Activated T-helper 17 cell treated with anti-CD3 and anti-CD28 coated beads, Interleukin-2, amount 50 U/mL, for 72 hours (primary cell): Measurements from ENCODE around the gene PHLDA3. TPM values are rescaled to one million over a fixed set of nuclear protein-coding genes. Genes with fewer than 3 reads are reported as not detected.
"Not testable (repeated sequence)": the region's sequence is repeated elsewhere in the genome, so short reads cannot be mapped to it uniquely, and the experiment has no call there.

Experiments used
- ATAC-seq: fragments of 150-1000 bp; cut with Tn5 transposase; replicated peaks from 2 replicates; pipeline ENCODE4 v1.10.0; 2021; ENCODE audit warnings: mild to moderate bottlenecking, moderate library complexity
- H3K27ac Mint-ChIP-seq: one replicate; pipeline ENCODE4 v1.8.0; 2022; ENCODE audit warnings: mixed read lengths
- H3K27me3 Mint-ChIP-seq: one replicate; pipeline ENCODE4 v1.8.0; 2022; ENCODE audit warnings: mixed read lengths
- H3K36me3 Mint-ChIP-seq: one replicate; pipeline ENCODE4 v1.8.0; 2022; ENCODE audit warnings: low read depth, mild to moderate bottlenecking, mixed read lengths
- H3K4me1 Mint-ChIP-seq: one replicate; pipeline ENCODE4 v1.8.0; 2022; ENCODE audit warnings: mixed read lengths
- H3K4me3 Mint-ChIP-seq: one replicate; pipeline ENCODE4 v1.8.0; 2022; ENCODE audit warnings: mild to moderate bottlenecking, mixed read lengths
- H3K9me3 Mint-ChIP-seq: one replicate; pipeline ENCODE4 v1.8.0; 2022; ENCODE audit warnings: mixed read lengths
- total RNA-seq, 2 donors: library from RNA; stranded (reverse); gene quantifications; one replicate each; pipeline ENCODE4 v1.2.3, GENCODE V29; 2022

Gene PHLDA3
- total RNA-seq, 2 donors from 2014 or later: 9.4 to 21.0 TPM

DNA sequence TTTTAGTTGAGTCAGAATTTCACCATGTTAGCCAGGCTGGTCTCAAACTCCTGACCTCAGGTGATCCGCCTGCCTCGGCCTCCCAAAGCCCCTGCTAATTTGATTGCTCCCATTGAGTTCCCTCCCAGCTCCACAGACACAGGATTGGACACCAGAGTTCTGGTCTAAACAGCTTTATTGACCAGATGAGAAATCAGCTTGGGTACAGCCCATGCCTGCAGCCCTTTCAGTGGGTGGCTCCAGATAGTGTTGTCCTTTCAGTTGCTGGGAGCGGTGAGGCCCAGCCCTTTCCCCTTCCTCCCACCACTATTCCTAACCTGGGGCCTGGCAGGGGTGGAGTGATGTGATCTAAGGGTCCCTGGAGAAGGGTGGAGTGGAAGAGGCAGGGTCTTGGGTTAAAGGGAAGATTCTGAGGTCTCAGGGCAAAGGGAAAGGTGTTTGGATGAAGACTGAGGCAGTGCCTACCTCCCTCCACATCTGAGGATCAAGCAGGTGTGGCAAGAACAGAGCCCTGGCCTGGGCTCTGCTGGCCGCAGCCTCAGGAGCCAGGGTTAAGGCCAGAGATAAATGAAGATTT, 14.5 kb upstream of the PHLDA3 start:
- ATAC-seq: no peak
- peak overlapping the region; percentile 57 for H3K27ac Mint-ChIP-seq
- peaks cover 5% of the 10 kb centered on the region for H3K4me1 Mint-ChIP-seq
- no peaks in the 10 kb centered on the region for H3K9me3 Mint-ChIP-seq
- H3K27me3 Mint-ChIP-seq: no peaks in the 10 kb centered on the region
- peaks cover 10% of the 10 kb centered on the region for H3K36me3 Mint-ChIP-seq
- H3K4me3 Mint-ChIP-seq: no peak overlapping the region

DNA sequence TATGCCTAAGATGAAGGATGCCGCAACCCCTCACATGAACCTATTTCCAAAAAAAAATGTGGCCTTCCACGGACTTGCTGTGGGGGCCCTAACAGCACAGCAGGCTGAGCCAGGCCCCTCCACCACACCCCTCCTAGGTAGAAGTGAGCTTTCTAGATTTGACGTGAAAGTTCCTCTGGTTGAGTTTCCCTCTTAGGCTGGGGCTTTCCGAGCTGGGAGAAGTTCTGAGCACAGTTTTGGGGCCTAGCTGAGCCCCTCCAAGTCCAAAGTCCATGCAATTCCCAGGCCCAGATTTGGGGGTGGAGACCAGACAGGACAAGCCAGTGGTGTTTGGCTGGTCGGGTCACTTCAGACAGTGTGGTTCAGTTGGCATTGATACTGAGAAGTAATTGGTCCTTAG, 13.8 kb upstream of the PHLDA3 start:
- Mint-ChIP-seq H3K4me1 (peaks cover 5% of the 10 kb centered on the region), H3K36me3 (peaks cover 5% of the 10 kb centered on the region), H3K27ac (peak overlapping the region; percentile 57), H3K4me3 (peak overlapping the region; percentile 77), H3K9me3 (no peaks in the 10 kb centered on the region), H3K27me3 (no peaks in the 10 kb centered on the region)
- no peak for ATAC-seq

DNA sequence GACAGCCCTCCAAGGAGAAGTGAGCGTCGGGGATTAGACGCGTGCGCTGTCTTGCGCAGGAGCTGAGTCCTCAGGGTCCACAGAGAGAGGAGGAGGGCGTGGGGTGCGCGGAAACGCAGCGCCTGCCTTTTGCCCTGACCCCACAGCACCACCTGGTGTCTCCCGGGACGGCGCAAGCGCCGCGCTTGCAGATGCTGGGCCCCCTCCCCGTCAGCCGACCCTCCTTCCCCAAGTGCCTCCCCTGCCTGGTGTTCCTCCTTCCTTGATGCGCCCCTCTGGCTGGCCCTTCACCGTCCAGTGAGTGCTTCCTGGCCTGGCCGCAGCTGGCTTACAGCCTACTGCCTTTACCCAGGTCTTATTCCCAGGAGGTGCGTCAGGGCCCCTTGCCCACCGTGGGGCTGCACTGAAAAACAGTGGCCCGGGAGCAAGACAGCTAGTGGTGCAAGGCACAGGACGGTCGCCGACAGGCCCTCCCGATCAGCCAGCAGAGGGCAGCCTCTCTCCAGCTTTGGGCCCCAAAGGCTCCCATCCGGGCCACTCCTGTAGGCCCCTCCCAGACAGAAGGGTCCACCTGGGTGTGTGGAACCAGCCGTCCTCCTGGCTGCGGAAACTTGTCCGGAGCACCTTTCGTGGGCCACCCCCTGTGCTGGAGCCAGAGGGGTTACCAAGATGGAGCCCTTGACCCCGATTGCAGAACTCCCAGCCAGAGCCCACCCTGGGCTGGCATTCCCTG, 12.9 kb upstream of the PHLDA3 start:
- H3K36me3 Mint-ChIP-seq: peaks cover 5% of the 10 kb centered on the region
- peak; percentile 83 for ATAC-seq
- H3K27ac Mint-ChIP-seq: peak overlapping the region; percentile 57
- H3K27me3 Mint-ChIP-seq: no peaks in the 10 kb centered on the region
- H3K4me1 Mint-ChIP-seq: peaks cover 5% of the 10 kb centered on the region
- H3K4me3 Mint-ChIP-seq: peak overlapping the region; percentile 77
- H3K9me3 Mint-ChIP-seq: no peaks in the 10 kb centered on the region

DNA sequence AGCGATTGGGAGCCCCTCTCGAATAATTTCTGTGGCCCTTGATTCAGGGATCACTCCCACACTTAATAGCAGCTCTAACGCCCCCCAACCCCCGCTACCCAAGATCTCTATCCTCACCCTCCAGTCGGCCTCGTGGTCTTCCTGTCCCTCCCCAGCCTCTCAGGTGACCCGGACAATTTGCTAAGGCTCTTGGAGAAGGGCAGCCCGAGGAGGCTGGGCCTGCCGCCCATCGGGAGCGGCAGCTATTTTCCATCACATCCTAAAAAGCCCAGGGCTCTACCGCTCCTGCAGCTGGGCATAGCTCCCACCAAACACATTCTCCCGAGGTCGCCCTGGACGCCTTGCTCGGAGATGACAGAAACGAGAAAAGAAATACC, 12.0 kb upstream of the PHLDA3 start:
- peak overlapping the region; percentile 77 for H3K4me3 Mint-ChIP-seq
- peaks cover 5% of the 10 kb centered on the region for H3K4me1 Mint-ChIP-seq
- no peaks in the 10 kb centered on the region for H3K27me3 Mint-ChIP-seq
- H3K27ac Mint-ChIP-seq: no peak overlapping the region
- no peak for ATAC-seq
- no peaks in the 10 kb centered on the region for H3K9me3 Mint-ChIP-seq
- peaks cover 5% of the 10 kb centered on the region for H3K36me3 Mint-ChIP-seq

DNA sequence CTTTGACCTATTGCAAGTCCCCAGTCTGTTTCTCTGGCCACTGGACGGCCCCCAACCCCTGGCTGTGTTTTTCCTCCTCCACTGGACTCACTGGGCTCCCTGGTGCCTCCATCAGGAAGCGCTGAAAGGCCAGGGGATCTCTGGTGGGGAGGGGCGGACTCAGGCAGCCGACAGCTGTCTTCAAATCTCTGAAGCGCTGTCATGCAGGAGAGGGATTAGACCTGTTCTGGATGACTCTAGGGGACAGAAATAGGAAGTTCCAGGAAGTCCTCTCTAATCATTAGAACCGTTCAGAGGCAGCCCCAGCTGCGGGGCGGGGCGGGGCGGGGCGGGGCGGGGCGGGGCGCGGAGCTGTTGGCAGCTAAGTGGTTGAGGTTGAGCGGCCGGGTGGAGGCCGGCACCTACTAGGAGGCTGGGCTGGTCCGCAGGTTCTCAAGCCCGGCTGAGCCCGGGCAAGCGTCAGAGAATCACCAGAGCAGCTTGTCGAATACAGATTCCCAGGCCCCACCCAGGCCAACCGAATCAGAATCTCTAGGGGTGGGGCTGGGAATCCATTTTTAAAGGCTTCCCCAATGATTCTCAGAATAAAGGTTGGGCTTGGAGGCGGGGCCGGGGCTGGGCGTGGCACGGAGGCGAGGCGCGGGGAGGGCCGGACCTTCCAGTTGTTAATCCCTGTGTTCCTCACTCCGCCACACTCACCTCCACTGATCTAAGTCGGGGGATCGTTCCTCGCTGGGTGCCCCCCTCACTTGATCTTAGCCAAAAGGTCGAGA, 11.4 kb upstream of the PHLDA3 start:
- no peaks in the 10 kb centered on the region for H3K9me3 Mint-ChIP-seq
- peaks cover 5% of the 10 kb centered on the region for H3K4me1 Mint-ChIP-seq
- peaks cover 5% of the 10 kb centered on the region for H3K36me3 Mint-ChIP-seq
- peak overlapping the region; percentile 77 for H3K4me3 Mint-ChIP-seq
- H3K27me3 Mint-ChIP-seq: no peaks in the 10 kb centered on the region
- peak overlapping the region; percentile 43 for H3K27ac Mint-ChIP-seq
- ATAC-seq: peak; percentile 78

DNA sequence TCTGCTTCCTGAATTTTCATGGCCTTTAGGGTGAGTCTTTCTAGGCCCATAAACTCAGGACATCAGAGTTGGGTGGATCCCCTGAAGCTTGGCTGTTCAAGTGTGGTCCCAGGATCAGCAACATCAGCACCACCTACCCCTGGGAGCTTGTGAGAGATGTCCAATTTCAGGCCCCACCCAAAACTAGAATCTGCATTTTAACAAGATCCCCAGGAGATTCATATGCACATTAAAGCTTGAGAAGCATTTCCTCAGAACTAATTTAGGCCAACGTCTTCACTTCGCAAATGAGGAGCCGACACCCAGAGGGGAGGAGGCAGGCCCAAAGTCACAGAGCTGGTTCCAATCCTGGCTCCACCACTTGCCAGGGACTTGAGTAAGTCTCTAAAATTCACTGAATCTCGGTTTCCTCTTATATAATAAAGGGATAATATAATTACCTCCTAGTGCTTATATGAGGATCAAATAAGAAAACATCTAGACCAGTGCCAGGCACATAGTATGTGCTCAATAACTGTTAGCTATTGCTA, 10.3 kb upstream of the PHLDA3 start:
- Mint-ChIP-seq H3K27me3 (no peaks in the 10 kb centered on the region), H3K9me3 (no peaks in the 10 kb centered on the region), H3K4me3 (peak overlapping the region; percentile 77), H3K27ac (no peak overlapping the region), H3K36me3 (peaks cover 2% of the 10 kb centered on the region), H3K4me1 (peaks cover 5% of the 10 kb centered on the region)
- no peak for ATAC-seq

DNA sequence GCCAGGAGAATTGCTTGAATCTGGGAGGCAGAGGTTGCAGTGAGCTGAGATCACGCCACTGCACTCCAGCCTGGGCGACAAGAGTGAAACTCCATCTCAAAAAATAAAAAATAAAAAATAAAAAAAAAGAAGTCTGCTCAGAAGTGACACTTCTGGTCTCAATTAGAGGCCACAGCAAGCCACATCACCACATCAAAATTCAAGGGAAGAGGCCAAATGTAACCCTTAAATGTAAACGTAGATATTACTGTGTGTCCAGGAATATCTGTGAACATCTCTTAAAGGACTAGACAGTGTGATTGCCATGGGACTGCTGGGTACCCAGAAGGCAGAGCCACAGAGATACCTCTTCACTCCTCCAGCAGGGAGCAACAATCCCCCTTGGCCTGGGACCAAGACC, 9.7 kb upstream of the PHLDA3 start:
- not testable (repeated sequence) for H3K4me1 Mint-ChIP-seq, H3K9me3 Mint-ChIP-seq

DNA sequence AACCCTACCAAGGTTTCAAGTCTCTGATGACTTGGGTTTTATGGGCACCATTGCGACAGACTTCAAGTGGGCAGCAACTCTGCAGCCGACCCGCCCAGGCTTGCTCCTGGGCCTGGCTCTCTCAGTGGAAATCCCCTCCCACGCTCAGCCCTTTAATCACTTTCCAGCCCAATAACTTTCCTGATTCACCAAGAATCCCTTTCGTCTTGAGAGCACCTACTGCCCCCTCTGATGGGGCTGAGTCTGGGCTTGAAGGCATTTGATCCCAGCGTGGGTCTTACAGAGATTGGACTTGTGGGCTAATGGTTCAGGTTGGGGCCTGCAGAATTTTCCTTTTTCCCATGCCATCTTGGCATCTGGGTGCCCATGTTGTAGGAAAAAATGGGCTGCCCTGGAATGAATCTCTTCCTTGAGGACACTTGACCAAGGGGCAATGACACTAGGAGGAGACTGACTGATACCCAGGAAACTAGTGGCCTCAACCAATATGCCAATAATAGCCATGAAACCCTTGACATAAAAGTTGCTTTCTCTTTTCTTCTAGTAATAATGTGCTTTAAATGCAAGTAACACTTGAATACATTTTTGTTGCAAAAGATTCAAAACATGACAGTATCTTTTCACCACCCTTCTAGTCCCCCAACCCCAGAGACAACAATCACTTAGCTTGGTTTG, 7.8 kb upstream of the PHLDA3 start:
- peaks cover 5% of the 10 kb centered on the region for H3K4me1 Mint-ChIP-seq
- H3K36me3 Mint-ChIP-seq: no peaks in the 10 kb centered on the region
- no peak for ATAC-seq
- peaks cover 9% of the 10 kb centered on the region for H3K27me3 Mint-ChIP-seq
- no peak overlapping the region for H3K27ac Mint-ChIP-seq
- H3K9me3 Mint-ChIP-seq: no peaks in the 10 kb centered on the region
- H3K4me3 Mint-ChIP-seq: no peak overlapping the region

More for the DNA sequence above, 9.7 kb upstream of the PHLDA3 start:
- H3K4me3 Mint-ChIP-seq, H3K27ac Mint-ChIP-seq, ATAC-seq, H3K36me3 Mint-ChIP-seq, H3K27me3 Mint-ChIP-seq: not testable (repeated sequence)

DNA sequence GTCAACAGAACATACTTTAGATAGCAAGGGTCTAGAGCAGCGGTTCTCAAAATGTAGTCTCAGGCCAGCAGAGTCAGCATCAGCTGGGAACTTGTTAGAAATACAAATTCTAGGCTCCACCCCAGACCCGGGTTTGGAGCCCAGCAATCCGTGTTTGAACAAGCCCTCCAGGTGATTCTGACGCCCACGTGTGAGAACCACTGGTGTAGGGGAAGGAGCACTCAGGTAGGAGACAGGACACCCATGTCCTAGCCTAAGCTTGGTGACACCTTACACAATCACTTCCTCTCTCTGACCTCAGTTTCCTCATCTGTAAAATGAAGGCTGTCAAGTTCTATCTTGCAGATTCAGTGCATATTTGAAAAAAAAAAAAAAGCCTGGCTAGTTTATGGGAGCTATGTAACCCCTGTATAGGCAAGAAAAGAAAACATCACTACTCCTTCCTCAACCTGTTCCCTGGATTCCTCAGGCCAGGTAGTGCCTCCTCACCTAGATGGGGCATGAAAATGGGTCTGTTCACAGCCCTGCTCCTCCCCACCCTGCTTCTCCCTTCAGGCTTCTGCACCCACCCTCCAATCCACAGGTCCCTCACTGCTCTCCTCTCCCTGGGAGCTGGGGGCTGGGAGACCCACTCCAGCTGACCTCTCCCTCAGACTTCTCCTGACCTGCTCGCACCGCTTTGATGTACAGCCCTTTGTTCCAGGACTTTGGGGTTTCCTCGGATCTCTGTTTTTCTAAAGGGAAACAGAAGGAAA, 7.1 kb upstream of the PHLDA3 start:
- H3K27ac Mint-ChIP-seq: no peak overlapping the region
- peaks cover 2% of the 10 kb centered on the region for H3K4me1 Mint-ChIP-seq
- ATAC-seq: no peak
- H3K4me3 Mint-ChIP-seq: no peak overlapping the region
- no peaks in the 10 kb centered on the region for H3K36me3 Mint-ChIP-seq
- no peaks in the 10 kb centered on the region for H3K9me3 Mint-ChIP-seq
- peaks cover 13% of the 10 kb centered on the region for H3K27me3 Mint-ChIP-seq

DNA sequence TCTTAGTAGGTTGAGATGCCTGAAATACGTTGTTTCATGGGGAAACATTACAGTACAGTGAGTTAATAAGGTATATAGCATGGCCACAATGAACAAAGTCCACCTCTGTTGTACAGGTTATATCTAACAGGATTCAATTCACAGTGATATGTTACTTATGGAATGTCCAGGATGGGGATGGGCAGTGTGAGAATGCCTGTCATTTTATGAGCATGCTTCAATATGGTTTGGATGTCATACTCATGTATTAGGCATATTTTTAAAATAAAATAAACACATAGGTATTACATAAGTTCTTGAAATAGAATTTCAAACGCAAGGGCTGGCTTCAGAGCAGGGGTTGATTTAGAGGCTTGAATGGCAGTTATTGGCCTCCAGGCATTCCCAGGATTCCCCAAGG, 6.1 kb upstream of the PHLDA3 start:
- no peak overlapping the region for H3K27ac Mint-ChIP-seq
- H3K27me3 Mint-ChIP-seq: peaks cover 20% of the 10 kb centered on the region
- no peaks in the 10 kb centered on the region for H3K36me3 Mint-ChIP-seq
- H3K9me3 Mint-ChIP-seq: no peaks in the 10 kb centered on the region
- no peak for ATAC-seq
- H3K4me3 Mint-ChIP-seq: no peak overlapping the region
- no peaks in the 10 kb centered on the region for H3K4me1 Mint-ChIP-seq

DNA sequence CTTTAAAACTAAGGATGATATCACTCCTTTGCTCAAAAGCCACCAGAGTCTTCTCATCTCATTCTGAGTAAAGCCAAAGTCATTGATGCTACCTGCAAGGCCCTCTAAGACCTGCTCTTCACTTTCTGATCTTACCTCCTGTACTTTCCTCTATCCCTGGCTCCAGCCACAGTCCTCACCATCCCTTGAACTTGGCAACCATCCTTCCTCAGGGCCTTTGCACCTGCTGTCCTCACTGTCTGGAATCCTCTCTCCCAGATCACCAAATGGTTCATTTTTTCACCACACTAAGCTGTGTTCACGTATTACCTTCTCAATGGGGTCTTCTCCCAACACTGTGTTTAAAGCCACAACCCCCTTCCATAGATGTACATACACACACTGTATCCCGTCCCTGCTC, 4.3 kb upstream of the PHLDA3 start:
- no peak for ATAC-seq
- H3K27ac Mint-ChIP-seq: no peak overlapping the region
- no peaks in the 10 kb centered on the region for H3K4me1 Mint-ChIP-seq
- H3K9me3 Mint-ChIP-seq: no peaks in the 10 kb centered on the region
- H3K4me3 Mint-ChIP-seq: no peak overlapping the region
- peaks cover 25% of the 10 kb centered on the region for H3K27me3 Mint-ChIP-seq
- no peaks in the 10 kb centered on the region for H3K36me3 Mint-ChIP-seq

DNA sequence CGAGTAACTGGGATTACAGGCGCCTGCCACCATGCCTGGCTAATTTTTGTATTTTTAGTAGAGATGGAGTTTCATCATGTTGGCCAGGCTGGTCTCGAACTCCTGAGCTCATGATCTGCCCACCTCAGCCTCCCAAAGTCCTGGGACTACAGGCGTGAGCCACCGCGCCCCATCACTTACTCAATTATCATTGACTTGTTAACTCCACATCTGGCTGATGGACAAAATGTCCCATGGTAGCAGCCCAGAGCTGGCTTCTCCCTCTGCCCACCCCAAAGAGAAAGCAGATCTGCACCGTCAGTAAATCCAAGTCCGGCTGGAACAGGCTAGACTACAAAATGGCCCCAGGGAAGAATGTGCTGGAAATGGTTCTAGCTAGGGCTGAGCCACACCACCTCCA, 3.3 kb upstream of the PHLDA3 start:
- not testable (repeated sequence) for H3K4me3 Mint-ChIP-seq, H3K4me1 Mint-ChIP-seq, H3K36me3 Mint-ChIP-seq, H3K9me3 Mint-ChIP-seq, ATAC-seq, H3K27ac Mint-ChIP-seq
- peaks cover 29% of the 10 kb centered on the region for H3K27me3 Mint-ChIP-seq

DNA sequence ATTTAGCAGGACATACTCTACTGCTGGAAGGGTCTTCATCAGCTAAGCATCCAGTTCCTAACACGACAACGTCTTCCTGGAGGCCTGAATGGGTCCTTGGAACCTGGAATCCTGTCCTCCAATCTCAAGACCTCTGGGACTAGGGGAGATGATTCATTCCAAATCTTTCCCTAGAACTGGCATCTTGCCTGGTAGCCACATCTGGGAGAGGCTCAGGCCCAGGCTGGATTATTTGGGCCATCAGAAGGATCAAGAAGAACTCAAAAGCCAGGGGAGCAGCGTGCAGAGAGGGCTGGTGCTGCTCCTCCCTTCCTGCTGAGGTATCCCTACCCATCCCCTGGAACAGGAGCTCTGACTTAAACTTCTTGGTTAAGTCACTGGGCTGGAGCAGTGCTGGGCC, 2.8 kb upstream of the PHLDA3 start:
- H3K4me3 Mint-ChIP-seq: no peak overlapping the region
- H3K36me3 Mint-ChIP-seq: no peaks in the 10 kb centered on the region
- no peaks in the 10 kb centered on the region for H3K4me1 Mint-ChIP-seq
- peaks cover 29% of the 10 kb centered on the region for H3K27me3 Mint-ChIP-seq
- no peak overlapping the region for H3K27ac Mint-ChIP-seq
- no peak for ATAC-seq
- no peaks in the 10 kb centered on the region for H3K9me3 Mint-ChIP-seq

DNA sequence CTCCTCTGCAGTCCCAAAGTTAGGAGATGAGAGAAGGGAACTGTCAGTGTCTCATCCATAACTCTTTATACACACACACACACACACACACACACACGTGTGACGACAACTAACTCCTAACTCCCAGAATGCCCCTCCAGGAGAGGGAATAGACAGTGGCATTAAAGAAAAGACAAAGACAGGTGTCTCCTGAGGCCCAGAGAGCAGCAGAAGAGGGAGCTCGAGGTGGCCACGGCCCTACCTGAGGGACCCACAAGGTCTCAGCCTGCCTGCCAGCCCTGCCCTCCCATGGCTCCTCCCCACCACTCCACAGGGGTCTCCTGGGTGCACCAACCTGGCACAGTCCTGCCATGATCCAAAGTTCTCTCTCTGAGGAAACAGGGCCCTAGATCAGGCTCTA, 1.6 kb upstream of the PHLDA3 start:
- no peaks in the 10 kb centered on the region for H3K4me1 Mint-ChIP-seq
- no peaks in the 10 kb centered on the region for H3K36me3 Mint-ChIP-seq
- H3K27me3 Mint-ChIP-seq: peaks cover 29% of the 10 kb centered on the region
- ATAC-seq: no peak
- no peak overlapping the region for H3K27ac Mint-ChIP-seq
- H3K9me3 Mint-ChIP-seq: no peaks in the 10 kb centered on the region
- H3K4me3 Mint-ChIP-seq: peak overlapping the region; percentile 73
